Measurements from ENCODE around the gene BCAP31.
"Not testable (repeated sequence)": the region's sequence is repeated elsewhere in the genome, so short reads cannot be mapped to it uniquely, and the experiment has no call there.

BCAP31 gene

GRCh38 chrX:153707406-153707805 is 16.8 kb downstream of the BCAP31 start:
- no peak for DNase-seq

GRCh38 chrX:153706799-153707198 is 17.4 kb downstream of the BCAP31 start:
- no peak for DNase-seq

- not testable (repeated sequence) for DNase-seq
Observed at GRCh38 chrX:153705403-153706060, 18.7 kb downstream of the BCAP31 start.

GRCh38 chrX:153704631-153705402 is 19.4 kb downstream of the BCAP31 start:
- not testable (repeated sequence) for DNase-seq

- no peak for DNase-seq
Observed at GRCh38 chrX:153704021-153704526, 20.1 kb downstream of the BCAP31 start.

- no peak for DNase-seq
Observed at GRCh38 chrX:153703036-153703370, 21.2 kb downstream of the BCAP31 start.

GRCh38 chrX:153702336-153703035 is 21.7 kb downstream of the BCAP31 start:
- DNase-seq = no peak

GRCh38 chrX:153701706-153702105 is 22.5 kb downstream of the BCAP31 start:
- DNase-seq = no peak

GRCh38 chrX:153700967-153701366 is 23.2 kb downstream of the BCAP31 start:
- no peak for DNase-seq

- no peak for DNase-seq
Observed at GRCh38 chrX:153700376-153700945, 23.7 kb downstream of the BCAP31 start.

- not testable (repeated sequence) for DNase-seq
Observed at GRCh38 chrX:153699784-153700371, 24.3 kb downstream of the BCAP31 start.

- DNase-seq = not testable (repeated sequence)
Observed at GRCh38 chrX:153699210-153699783, 24.9 kb downstream of the BCAP31 start.

GRCh38 chrX:153697924-153698865 is 26.0 kb downstream of the BCAP31 start:
- DNase-seq = no peak

- not testable (repeated sequence) for DNase-seq
Observed at GRCh38 chrX:153696986-153697722, 27.0 kb downstream of the BCAP31 start.

GRCh38 chrX:153696538-153696937 is 27.6 kb downstream of the BCAP31 start:
- not testable (repeated sequence) for DNase-seq

GRCh38 chrX:153696100-153696499 is 28.1 kb downstream of the BCAP31 start:
- DNase-seq = no peak

- DNase-seq = no peak
Observed at GRCh38 chrX:153694687-153695270, 29.4 kb downstream of the BCAP31 start.

- DNase-seq = not testable (repeated sequence)
Observed at GRCh38 chrX:153694256-153694655, 29.9 kb downstream of the BCAP31 start.

GRCh38 chrX:153693216-153694086 is 30.7 kb downstream of the BCAP31 start:
- no peak for DNase-seq
